Measurements from ENCODE around the gene SOBP.

Gene SOBP

DNA sequence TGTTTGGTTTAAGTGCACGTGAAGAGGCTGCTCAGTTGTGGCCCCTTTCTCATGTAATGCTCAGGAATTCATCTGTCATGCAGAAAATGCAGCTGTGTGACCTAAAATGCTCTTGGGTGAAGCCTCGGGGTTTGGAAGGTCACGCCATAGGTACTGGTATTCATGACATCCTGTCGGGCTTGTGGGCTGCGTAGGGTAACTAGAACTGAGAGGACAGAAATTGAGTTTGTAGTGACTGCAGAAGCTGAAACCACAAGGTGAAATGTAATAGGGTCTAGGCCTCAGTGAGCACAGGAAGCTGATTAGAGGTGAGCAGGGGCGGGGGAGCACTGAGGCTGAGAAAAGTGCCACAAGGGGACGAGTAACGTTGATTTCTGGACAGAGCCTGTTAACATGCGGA, 128.8 kb downstream of the SOBP start:
- DNase-seq (ENCODE audit: low spot score) = no peak

DNA sequence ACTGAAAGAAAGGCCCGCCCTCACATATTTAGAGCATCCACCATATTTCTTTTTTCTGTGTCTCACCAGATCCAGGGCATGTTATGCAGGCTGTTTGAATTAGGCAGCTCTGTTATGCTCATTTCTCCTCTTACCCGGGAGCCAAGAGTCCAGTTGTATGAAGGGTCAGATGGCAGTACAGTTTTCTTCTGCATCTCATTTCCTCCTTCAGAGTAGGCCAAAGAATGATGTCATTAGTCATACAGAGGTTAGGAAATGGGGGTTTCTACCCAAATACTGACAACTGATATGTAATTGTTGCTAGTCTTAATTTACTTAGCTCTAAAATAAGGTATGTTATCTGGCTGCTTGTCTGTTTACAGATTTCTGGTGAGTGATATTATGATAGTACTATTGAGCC, 130.8 kb downstream of the SOBP start:
- no peak for DNase-seq (ENCODE audit: low spot score)

DNA sequence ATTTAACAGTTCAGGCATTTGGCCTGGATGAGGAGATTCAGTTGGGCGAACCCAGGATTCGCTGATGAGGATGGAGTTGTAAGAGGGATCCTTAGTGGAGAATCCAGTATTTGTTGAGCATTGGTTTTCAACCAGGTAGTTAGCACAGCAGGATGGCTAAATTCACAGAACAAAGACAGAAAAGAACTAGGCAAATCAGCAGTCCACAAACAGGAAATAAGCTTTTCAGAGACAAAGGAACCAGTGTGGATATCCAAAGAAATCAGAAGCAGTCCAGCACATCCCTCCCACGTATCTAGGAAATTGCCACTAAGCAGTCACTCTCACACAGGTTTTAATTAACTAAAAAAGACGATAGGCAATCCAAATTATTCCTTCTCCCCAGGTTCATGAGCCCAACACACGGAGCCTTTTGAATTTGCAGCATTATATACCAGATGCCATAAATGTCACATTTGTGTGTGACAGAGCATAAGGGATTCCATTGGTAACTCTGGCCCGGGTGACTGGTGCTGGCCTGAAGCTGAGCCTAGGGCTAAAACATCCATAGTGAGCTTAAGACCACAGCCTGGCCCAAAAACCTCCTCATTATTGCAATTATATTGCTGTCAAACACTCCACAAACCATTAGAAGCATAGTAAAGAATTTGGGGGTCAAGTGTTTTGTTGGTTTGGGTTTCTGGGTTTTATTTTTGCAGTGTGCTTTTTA, 131.5 kb downstream of the SOBP start:
- DNase-seq (ENCODE audit: low spot score) = no peak

DNA sequence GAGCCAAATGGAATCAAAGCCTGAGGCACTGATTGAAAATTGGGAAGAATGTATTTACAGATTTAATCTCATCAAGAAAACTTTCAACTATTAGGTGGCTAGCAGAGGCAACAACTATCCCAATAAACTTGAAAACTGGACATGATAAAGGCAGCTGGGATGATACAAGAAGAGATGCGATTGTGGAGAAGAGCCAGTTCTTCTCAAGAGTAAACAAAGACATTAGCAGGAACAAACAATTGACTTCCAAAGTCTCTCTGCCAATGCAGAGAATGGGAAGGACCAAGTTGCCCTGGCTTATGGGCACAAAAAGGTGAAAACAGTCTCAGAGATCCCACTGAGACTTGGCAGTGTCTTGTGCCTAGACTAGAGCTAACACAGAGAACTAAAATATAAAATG, 132.4 kb downstream of the SOBP start:
- DNase-seq (ENCODE audit: low spot score) = no peak

DNA sequence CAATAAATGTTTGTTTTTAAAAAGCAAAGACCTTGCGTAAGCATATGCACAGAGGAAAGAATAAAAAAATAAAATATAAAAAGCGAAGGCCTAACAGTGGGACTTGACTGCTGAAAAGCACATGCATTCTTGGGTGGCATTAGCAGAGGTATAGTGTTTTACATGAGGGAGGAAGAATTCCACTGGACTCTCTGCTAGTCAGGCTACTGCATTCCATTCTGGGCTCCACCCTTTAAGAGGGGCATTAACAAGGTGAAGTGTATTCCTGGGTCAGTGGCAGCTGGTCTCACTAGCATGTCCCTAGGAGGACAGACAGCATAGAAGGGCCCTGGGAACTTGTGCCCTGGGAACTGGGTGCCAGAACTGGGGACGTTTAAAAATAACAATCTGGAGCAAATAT, 134.1 kb downstream of the SOBP start:
- DNase-seq (ENCODE audit: low spot score) = no peak

DNA sequence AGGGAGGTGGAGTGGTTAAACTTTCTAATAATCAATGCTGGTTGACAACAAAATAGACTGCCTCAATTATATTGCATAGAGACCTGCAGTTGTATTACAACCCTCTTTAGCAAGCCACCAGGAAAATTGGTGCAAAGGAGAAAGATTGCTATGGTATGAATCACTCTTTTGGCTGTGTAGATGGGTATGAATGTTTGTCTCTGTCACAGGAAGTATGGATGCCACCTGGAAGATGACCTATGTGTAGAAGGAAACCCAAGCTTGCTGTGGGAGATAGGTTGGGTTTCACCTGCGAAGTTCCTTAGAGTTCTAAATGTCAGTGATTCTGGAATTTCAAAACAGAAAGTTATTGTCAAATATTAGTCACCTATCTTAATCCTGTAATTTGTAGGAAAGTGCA, 134.6 kb downstream of the SOBP start:
- peak; percentile 20 for DNase-seq (ENCODE audit: low spot score)

DNA sequence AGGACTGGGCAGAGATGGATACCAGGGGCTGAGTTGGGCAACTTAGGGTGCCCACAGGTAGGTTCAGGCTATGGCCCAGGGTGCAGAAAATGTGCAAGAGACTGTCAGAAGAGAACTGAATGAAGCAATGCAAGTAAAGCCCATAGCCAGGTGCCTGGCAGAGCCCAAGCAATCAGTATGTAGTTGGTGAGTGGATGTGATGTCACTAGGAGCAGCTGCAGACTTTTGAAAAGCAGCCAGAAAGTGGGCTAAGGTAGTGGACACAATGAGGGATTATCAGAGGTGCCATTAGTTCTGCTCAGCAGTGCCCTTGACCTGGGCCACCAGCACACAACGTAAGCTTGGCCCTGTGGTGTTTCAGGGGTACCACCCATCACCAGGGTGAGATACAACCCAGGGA, 135.3 kb downstream of the SOBP start:
- DNase-seq (ENCODE audit: low spot score) = no peak

DNA sequence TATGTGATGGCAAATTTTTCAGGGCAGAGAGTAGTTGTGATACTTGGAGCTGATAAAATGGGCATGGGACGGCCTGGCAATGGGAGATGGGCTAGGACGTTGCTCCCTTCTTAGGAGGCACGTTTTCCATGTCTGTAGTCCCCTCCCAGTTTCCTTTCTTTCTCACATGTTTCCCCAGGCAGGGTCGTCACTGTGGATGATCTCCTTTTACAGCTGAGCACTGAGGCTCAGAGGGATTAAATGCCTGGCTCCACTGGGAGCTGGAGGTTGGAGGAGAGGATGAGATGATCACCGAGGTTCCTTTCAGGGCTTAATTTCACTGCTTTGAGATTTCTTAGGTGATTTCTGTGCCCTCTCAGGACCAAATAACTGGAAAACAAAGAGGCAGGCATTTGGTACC, 136.7 kb downstream of the SOBP start:
- no peak for DNase-seq (ENCODE audit: low spot score)

DNA sequence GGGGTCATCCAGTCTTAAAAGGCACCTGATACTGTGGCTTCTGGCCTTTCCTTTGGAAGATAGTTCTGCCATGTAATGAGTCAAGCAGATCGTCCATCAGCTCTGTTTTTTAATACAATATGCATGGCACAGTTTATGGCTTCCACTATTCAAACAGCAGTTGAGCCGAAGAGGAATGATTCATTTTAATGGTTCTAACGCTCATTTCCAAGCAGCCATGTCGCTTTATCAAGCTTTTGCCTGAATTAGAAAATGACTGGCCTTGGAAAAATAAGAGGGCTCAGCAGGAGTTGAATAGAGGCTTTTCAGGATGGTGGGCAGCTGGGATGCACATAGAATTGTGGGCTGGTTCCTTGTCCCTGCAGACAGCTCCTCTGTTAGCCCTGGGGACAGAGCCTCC, 138.1 kb downstream of the SOBP start:
- DNase-seq (ENCODE audit: low spot score) = no peak

DNA sequence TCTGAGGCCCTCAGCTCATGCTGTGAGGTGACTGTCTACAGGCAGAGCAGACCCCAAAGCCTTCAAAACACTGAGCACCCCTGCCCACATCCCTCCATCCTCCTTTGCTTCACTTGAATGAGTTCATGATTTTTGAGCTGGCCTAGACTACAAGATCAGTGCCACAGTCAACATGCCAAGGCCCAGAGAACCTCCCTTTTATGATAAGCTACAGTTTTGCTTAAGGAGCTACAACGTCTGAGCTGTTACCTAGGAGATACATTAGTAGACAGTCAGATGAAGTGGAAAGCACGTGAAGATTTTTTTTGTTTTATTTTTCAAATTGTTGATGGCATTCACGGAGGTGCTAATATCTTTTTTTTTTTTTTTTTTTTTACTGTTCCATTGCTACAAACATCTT, 139.0 kb downstream of the SOBP start:
- DNase-seq (ENCODE audit: low spot score) = no peak

DNA sequence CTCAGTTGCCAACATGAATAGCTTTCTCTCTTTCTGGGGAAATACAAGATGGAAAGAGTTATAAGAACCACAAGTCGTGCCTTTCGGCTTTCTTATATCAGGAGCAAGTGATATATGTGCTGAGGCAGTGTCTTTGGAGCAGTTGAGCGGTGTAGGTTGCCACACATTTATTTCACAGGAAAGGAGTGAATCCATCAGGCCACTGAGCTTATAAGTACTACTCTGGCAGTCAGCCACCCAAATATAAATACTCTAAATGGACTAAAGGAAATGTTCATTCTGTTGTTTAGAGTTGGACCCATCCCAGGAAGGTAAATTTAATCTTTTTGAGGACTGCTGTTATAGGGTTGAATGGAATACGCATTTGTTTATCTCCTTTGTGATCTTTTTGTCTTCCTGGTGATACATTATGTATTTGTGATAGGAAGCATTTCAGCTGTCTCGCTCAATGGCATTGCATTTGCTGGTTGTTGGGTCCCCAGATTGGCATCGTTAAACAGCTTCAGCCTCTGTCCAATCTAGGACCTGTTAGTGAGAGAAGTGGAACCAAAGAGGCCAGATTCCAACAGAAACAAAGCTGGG, 139.7 kb downstream of the SOBP start:
- DNase-seq (ENCODE audit: low spot score) = no peak

DNA sequence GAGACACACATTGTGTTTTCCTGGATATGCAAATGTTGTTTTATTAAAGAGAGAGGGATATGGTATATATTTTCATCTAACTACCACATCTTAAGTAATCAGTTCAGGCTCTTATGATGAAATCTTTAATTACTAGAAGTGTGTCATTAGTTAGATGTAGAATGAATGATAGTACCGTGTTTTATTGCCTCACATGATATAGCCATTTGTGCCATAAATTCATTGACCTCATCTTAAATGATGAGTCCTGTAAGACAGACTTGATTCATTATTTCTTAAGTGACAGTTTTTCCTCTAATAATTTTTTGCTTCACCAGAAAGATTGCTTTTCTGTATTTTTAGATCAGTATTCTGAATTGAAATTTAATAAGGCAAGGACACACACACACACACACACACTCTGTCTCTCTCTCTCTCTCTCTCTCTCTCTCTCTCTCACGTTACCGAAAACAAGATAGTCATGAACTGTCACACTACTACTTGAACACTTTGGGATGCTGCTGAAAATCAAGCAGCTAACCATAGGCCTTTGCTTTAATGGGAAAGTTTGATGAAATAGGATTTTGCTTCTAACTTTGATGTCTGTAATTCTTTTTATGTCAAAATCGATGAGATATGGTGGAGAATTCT, 140.5 kb downstream of the SOBP start:
- DNase-seq (ENCODE audit: low spot score) = no peak

DNA sequence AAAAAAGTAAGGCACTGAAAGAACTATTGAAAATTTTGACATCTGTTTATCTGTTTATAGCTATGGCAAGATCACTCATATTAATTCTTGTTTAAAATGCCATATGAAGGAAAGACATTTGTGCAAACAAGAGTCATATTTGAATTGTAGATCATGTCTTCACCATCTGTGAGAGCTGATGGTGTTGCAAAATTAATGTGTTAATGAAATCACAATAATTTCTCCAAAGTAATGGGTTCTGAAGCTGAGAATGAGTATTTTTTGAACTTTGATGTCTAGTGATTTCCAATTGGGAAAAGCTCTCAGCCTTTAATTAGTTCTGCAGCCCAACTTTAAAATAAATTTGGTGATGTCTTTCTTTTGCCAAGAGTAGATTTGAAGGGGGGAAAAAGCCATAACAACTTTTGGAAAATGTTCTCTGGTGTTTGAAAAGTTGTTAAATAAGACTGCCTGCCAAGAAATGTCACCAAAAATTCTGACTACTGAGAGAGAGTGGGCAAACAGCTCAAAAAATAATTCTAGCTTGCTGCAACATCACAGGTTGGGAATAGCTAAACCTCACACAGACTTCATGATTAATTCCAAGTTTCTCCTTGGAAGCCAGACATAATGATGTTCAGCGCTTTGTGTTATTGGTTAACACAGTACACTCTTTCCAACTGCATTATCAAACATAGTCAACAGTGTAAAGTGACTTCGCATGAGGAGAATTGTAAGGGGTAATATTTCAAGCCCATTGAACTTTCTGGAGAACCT, 142.6 kb downstream of the SOBP start:
- no peak for DNase-seq (ENCODE audit: low spot score)

DNA sequence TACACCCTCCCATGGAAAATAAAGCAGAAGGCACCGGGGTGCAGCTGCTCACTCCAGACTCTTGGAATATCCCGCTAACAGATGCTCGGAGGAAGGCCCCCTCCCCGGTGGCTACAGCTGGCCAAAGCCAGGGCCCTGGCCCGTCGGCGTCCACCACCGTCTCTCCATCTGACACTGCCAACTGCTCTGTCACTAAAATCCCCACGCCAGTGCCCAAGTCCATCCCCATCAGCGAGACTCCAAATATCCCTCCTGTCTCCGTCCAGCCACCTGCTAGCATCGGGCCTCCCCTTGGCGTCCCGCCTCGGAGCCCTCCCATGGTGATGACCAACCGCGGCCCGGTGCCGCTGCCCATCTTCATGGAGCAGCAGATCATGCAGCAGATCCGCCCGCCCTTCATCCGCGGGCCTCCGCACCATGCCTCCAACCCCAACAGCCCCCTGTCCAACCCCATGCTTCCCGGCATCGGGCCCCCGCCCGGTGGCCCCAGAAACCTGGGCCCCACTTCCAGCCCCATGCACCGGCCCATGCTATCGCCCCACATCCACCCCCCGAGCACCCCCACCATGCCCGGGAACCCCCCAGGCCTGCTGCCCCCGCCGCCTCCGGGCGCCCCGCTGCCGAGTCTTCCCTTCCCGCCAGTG, 143.9 kb downstream of the SOBP start:
- DNase-seq (ENCODE audit: low spot score) = no peak

DNA sequence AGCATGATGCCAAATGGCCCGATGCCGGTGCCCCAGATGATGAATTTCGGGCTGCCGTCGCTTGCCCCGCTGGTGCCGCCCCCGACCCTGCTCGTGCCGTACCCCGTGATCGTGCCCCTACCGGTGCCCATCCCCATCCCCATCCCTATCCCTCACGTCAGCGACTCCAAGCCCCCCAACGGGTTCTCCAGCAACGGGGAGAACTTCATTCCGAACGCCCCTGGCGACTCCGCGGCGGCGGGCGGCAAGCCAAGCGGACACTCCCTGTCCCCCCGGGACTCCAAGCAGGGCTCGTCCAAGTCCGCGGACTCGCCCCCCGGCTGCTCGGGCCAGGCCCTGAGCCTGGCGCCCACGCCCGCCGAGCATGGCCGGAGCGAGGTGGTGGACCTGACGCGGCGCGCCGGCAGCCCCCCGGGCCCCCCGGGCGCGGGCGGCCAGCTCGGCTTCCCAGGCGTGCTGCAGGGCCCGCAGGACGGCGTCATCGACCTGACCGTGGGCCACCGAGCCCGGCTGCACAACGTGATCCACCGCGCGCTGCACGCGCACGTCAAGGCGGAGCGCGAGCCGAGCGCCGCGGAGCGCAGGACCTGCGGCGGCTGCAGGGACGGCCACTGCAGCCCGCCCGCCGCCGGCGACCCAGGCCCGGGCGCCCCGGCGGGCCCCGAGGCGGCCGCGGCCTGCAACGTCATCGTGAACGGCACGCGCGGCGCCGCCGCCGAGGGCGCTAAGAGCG, 144.6 kb downstream of the SOBP start:
- no peak for DNase-seq (ENCODE audit: low spot score)

DNA sequence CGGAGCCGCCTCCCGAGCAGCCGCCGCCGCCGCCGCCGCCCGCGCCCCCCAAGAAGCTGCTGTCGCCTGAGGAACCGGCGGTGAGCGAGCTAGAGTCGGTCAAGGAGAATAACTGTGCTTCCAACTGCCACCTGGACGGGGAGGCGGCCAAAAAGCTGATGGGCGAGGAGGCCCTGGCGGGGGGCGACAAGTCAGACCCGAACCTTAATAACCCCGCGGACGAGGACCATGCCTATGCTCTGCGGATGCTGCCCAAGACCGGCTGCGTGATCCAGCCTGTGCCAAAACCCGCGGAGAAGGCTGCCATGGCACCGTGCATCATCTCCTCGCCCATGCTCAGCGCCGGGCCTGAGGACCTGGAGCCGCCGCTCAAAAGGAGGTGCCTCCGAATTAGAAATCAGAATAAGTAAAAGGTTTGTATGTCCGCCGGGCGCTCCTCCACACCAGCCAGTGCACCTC, 145.2 kb downstream of the SOBP start:
- no peak for DNase-seq (ENCODE audit: low spot score)

DNA sequence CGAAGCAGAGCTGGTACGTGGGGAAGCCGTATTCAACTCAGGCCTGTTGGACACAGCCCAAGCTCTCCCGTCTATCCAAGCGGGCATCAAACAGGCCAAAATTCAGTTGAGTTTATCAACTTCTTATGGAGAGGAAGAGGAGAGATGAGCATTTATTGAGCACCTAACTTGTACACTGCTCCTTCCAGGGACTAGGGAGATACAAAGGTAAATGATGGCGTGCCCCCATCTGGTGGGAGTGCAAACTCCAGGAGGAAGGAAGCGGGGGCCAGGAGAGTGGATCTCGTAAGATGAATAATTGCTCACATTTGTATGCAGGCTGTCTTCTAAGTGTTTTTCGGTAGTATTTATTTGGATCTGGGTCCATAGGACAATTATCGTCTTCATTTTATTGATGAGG, 146.6 kb downstream of the SOBP start:
- DNase-seq (ENCODE audit: low spot score) = no peak

DNA sequence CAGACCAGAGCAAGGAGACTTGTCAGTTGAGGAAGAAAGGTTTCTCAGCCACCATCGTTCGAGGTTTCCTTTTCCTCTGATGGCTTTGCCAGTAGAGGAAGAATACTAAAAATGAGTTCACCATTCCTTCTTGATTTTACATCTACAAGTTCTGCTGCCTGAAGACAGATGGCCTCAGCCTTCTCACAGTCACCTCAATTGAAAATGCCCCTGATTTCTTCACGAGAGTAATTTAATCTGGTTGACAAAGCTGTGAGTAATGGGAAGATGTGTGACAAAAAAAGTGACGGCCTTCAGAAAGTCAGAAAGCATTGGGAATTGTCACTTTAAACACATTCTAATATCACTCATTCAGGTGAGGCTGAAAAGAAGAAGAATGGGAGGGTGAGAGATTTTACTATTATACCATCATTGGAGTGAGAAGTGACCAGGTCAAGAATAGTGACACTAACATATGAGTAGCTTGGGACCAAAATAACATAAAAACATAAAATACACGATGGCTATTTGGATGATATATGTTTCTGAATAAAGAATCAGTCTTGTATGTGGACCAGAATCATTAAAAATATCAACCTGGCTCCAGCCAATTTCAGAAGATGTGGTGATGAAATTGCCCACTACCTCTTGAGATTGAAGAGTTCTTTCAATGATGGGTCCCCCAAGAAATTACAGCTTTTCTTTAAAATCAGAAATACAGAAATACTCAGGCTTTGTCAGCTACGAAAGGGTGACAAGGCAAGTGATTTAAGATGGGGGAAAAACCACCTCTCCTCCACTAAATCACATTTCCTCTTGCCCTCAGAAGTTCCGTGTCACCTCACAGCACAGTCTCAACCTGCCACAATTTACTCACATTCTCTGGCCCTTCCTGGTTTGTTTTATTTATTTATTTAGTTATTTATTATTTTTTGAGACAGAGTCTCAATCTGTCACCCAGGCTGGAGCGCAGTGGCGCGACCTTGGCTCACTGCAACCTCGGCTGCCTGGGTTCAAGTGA, 147.7 kb downstream of the SOBP start:
- no peak for DNase-seq (ENCODE audit: low spot score)

DNA sequence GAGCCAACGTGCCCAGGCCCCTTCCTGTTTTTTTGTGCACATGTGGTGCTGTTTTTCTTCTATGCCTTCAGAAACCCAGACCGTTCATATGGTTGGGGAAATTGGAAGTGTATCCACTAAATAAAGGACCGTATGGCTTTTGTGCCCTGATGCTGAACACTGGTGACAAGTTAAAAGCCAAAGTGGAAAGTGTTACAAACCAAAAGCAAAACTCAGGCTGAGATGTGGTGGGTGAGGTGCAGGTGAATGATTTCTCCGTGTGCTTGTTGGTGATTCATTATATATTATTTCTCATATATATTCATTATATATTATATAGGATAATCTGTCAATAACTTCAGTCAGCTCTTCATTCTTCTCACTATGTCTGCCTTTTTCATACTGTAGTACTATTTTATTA, 148.6 kb downstream of the SOBP start:
- no peak for DNase-seq (ENCODE audit: low spot score)

DNA sequence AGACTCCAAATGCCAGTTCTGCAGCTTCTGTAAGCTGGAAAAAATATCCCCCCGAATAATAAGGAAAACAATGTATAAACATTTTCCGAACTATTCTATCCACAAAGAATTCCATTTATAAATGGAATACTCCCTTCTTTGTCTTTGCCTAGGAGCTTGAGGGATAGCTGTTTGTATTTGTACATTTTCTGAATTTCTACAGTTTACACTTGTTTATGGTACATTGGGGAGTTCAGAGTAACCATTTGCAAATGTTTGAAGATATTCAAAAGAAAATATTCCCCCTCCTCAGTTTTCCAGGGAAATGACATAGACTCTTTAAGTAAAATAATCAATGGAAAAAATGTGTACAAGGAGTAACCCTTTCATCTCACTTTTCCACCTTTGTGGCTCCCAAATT, 149.6 kb downstream of the SOBP start:
- no peak for DNase-seq (ENCODE audit: low spot score)

DNA sequence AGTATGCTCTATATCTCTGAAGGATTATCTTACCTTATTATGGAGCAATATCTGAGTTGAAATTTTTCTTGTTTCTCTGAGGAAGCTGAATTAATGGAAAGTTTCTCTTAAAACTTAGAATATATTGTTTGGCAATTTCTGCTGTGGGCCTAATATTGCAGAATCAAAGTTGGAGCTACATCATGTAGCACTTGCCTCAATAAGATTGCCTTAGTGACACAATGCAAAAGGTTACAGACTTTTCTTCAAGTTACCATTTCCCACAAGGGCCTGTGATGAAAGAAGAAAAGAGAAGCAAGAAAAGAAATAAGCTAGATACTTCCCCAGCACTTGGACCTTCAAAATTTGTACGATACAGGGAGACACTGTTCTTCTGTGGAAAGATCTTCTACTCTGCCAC, 151.2 kb downstream of the SOBP start:
- no peak for DNase-seq (ENCODE audit: low spot score)
